K562 (cell line): ENCODE measurements around the gene CERCAM. TPM values are rescaled to one million over a fixed set of nuclear protein-coding genes. Genes with fewer than 3 reads are reported as not detected.

Experiments used
- ATAC-seq: fragments of 200-7000 bp; cut with Tn5 transposase; 3 replicates; pipeline ENCODE4 v1.9.1; 2020; ENCODE audit warnings: moderate library complexity
- BruUV-seq: library from RNA; stranded (reverse); fragments of 400-500 nt; replicated peaks from 2 replicates; lab custom pipeline; 2021; lab: Mats Ljungman, UMichigan
- CTCF ChIA-PET: fragments of 300-600 bp; formaldehyde crosslinking; extraction: SDS; loops from one replicate; lab custom pipeline; 2021; ENCODE audit warnings: low intra/inter-chr PET ratio; lab: Yijun Ruan, JAX
- POLR2A ChIA-PET: fragments of 300-600, 350-650 bp; sonication (Branson Sonifier 250); formaldehyde crosslinking; extraction: SDS; loops from one replicate; lab custom pipeline; 2021; ENCODE audit warnings: antibody characterized with exemption, inconsistent platforms; lab: Yijun Ruan, JAX
- DNase-seq, 4 experiments: peaks; one replicate each; pipeline versions ENCODE4 v3.0.0 to v3.0.0-alpha.2; 2011 to 2018; ENCODE audit warnings: low spot score in 3 of 4, mixed read lengths in 3 of 4; ENCODE audit errors: extremely low read depth in 1 of 4
- FAIRE-seq: peaks from 2 replicates; lab custom pipeline; 2011; peaks lifted over from hg19 to GRCh38; lab: Jason Lieb, UNC
- H2AFZ ChIP-seq: 2 replicates; pipeline ENCODE4 v1.6.0; 2011; ENCODE audit warnings: low read depth, low read length, control low read depth, inconsistent platforms
- H3K27ac ChIP-seq: fragments of 200-600 bp; 3 replicates; pipeline ENCODE4 v1.8.0; 2011; ENCODE audit warnings: low read depth, mild to moderate bottlenecking, control low read depth, inconsistent platforms, low read length, moderate library complexity, mixed read lengths; ENCODE audit errors: extremely low read depth
- H3K27me3 ChIP-seq, 2 experiments: fragments of 300-600 bp in 1 of 2; 2 replicates in 1 of 2; 3 replicates in 1 of 2; pipeline versions ENCODE4 v1.6.0 to v1.8.0; 2011; ENCODE audit warnings: inconsistent platforms in 2 of 2, low read length in 2 of 2, mild to moderate bottlenecking in 1 of 2, mixed read lengths in 1 of 2, moderate library complexity in 1 of 2; ENCODE audit not compliant: control insufficient read depth in 2 of 2, insufficient read depth in 2 of 2
- H3K36me3 ChIP-seq: fragments of 300-600 bp; 3 replicates; pipeline ENCODE4 v1.8.0; 2011; ENCODE audit warnings: mild to moderate bottlenecking, low read length, inconsistent platforms; ENCODE audit not compliant: control insufficient read depth, insufficient read depth
- H3K4me1 ChIP-seq, 2 experiments: fragments of 200-600 bp in 1 of 2; replicated peaks in 1 of 2; 2 replicates in 1 of 2; 3 replicates in 1 of 2; pipeline versions ENCODE4 v1.5.1 to v1.8.0; 2011; ENCODE audit warnings: inconsistent platforms in 2 of 2, low read length in 2 of 2, mild to moderate bottlenecking in 1 of 2, mixed read lengths in 1 of 2, moderate library complexity in 1 of 2; ENCODE audit not compliant: control insufficient read depth in 2 of 2, insufficient read depth in 2 of 2
- H3K4me2 ChIP-seq: 2 replicates; pipeline ENCODE4 v1.6.1; 2011; ENCODE audit warnings: low read length, control low read depth, inconsistent platforms, mixed read lengths; ENCODE audit not compliant: insufficient read depth
- H3K4me3 ChIP-seq: fragments of 200-600 bp; sonication (generic), shearing (Covaris generic); 2 replicates; pipeline ENCODE4 v1.5.1; 2016; ENCODE audit warnings: control low read depth, inconsistent platforms
- H3K79me2 ChIP-seq: fragments of 200-600 bp; 3 replicates; pipeline ENCODE4 v1.8.0; 2011; ENCODE audit warnings: low read length, inconsistent platforms; ENCODE audit not compliant: control insufficient read depth, insufficient read depth
- H3K9ac ChIP-seq, 2 experiments: 2 replicates each; pipeline versions ENCODE4 v1.6.0 to v1.6.1; 2011; ENCODE audit warnings: low read depth in 2 of 2, low read length in 2 of 2, control low read depth in 1 of 2, inconsistent platforms in 1 of 2, mild to moderate bottlenecking in 1 of 2, mixed read lengths in 1 of 2; ENCODE audit not compliant: insufficient read depth in 1 of 2
- H3K9me1 ChIP-seq: one replicate; pipeline ENCODE4 v1.6.0; 2011; ENCODE audit warnings: inconsistent platforms, mild to moderate bottlenecking, low read length, moderate library complexity; ENCODE audit not compliant: control insufficient read depth, insufficient read depth
- H3K9me3 ChIP-seq: replicated peaks from 2 replicates; pipeline ENCODE4 v1.5.1; 2011; ENCODE audit warnings: low read depth, low read length, inconsistent platforms; ENCODE audit not compliant: control insufficient read depth, insufficient read depth
- H4K20me1 ChIP-seq: replicated peaks from 2 replicates; pipeline ENCODE4 v1.6.1; 2011; ENCODE audit warnings: low read length, inconsistent platforms, mixed read lengths; ENCODE audit not compliant: control insufficient read depth, insufficient read depth
- CHD1 ChIP-seq: fragments of 200-600 bp; sonication (generic); IDR thresholded peaks from one replicate; pipeline ENCODE4 v1.6.1; 2012; ENCODE audit warnings: mild to moderate bottlenecking, moderate library complexity, low read length, inconsistent platforms
- REST ChIP-seq, 2 experiments: fragments of 450-650 bp; formaldehyde crosslinking in 1 of 2; IDR thresholded peaks; 2 replicates each; pipeline versions ENCODE4 v1.4.0 to v1.6.1; 2014 to 2020; ENCODE audit warnings: mild to moderate bottlenecking in 2 of 2, borderline replicate concordance in 1 of 2, low read depth in 1 of 2
- ZKSCAN3 ChIP-seq: fragments of 250-450 bp; sonication (Bioruptor Pico); IDR thresholded peaks from 2 replicates; pipeline ENCODE4 v1.4.0; 2020
- WGBS: fragments of 100-300 bp; shearing (Covaris generic); methylation state at CpG from one replicate; pipeline ENCODE4 v1.1.6; 2016; ENCODE audit warnings: low coverage, mixed read lengths; ENCODE audit not compliant: insufficient coverage; ENCODE audit errors: missing lambda C conversion rate; 5-methylcytosine and 5-hydroxymethylcytosine counted together
- in situ Hi-C: fragments of 300-500 bp; cut with MboI; formaldehyde crosslinking; loops from 4 replicates; pipeline ENCODE4 v1.15.0; 2018; ENCODE audit warnings: inconsistent platforms, mixed read lengths
- intact Hi-C: fragments of 100-400 bp; cut with micrococcal nuclease; formaldehyde crosslinking; loops from 2 replicates; pipeline ENCODE4 v1.14.2; 2022
- polyA plus RNA-seq, 8 experiments: library from polyadenylated mRNA; depleted of rRNA in 4 of 8; stranded (reverse) in 5 of 8; unstranded in 3 of 8; fragments of >200 nt; fragmentation: Nextera tagmentation in 2 of 8; fragmentation: Illumina TruSeq in 1 of 8; extraction: Ambion mirVana in 2 of 8; extraction: Trizol in 1 of 8; gene quantifications; 2 replicates each; pipeline versions ENCODE4 v1.2.1 to v1.2.3, GENCODE V29; 2011 to 2014; ENCODE audit warnings: inconsistent platforms in 1 of 8, missing spikeins in 1 of 8
- total RNA-seq, 7 experiments: library from RNA; depleted of rRNA in 6 of 7; stranded (reverse); fragments of >200 nt in 6 of 7; fragmentation: Illumina TruSeq in 2 of 7; extraction: Trizol in 2 of 7; gene quantifications; 2 replicates each; pipeline versions ENCODE4 v1.2.1 to v1.2.3, GENCODE V29; 2011 to 2021; ENCODE audit warnings: low replicate concordance in 1 of 7

CERCAM gene
- total and polyA plus RNA-seq, 9 of the 15 experiments (the other 6 are each of a cell fraction or from before 2014, with no cell fraction given): 0.75 to 24.0 (median 18.0) TPM

GRCh38 chr9:128405077-128405779 is 15.4 kb upstream of the CERCAM start:
- 0 out of 2 replicates have a peak overlapping the region, but pooled peaks have one; percentile 14 for H2AFZ ChIP-seq
- no peak for FAIRE-seq

More at GRCh38 chr9:128405077-128405779, 15.4 kb upstream of the CERCAM start:
- Histone ChIP-seq H3K27ac (no peak overlapping the region), H4K20me1 (no peaks in the 10 kb centered on the region), H3K79me2 (no peaks in the 10 kb centered on the region), H3K9ac (peak overlapping the region in 1 of 2 experiments; percentile 73; a peak in 1 of 4 replicates), H3K27me3 (peaks cover 0 to 14% of the 10 kb centered on the region in 2 experiments; a peak in 2 of 5 replicates), H3K4me1 (peaks cover 0 to 13% of the 10 kb centered on the region in 2 experiments; a peak in 2 of 5 replicates), H3K4me3 (no peak overlapping the region), H3K9me3 (no peaks in the 10 kb centered on the region), H3K9me1 (no peaks in the 10 kb centered on the region), H3K4me2 (no peak overlapping the region), H3K36me3 (no peaks in the 10 kb centered on the region)
- peak; percentile 17; the same call in 1 of the 2 replicates for TF ChIP-seq REST (IDR thresholded peaks at IDR 0.05; ENCODE audit: borderline replicate concordance)
- no peak for TF ChIP-seq REST (CRISPR knock-in tag; IDR thresholded peaks at IDR 0.05; ENCODE audit: low read depth)
- TF ChIP-seq ZKSCAN3 (CRISPR knock-in tag): no peak
- TF ChIP-seq CHD1: no peak
- peak; percentile 70 for ATAC-seq
- in situ Hi-C loops (no loop called here), intact Hi-C loops (no loop called here)
- no TSS peak for BruUV-seq
- DNase-seq: no peak
- CTCF ChIA-PET: no interaction called here
- 20% methylated on average over 19 of the region's 20 CpGs for WGBS
- POLR2A ChIA-PET: no interaction called here
